MM.1S (cell line): Measurements from ENCODE around the gene MCL1.

ENCODE experiments used
- CTCF ChIP-seq: fragments of 300-600 bp; sonication (generic); IDR thresholded peaks from 2 replicates; pipeline ENCODE4 v1.5.1; 2016; ENCODE audit warnings: antibody characterized with exemption, low read length, mixed read lengths
- EZH2 ChIP-seq: fragments of 300-600 bp; sonication (generic); optimal IDR thresholded peaks from 2 replicates; pipeline ENCODE3; 2017; ENCODE audit warnings: low read depth, mild to moderate bottlenecking, antibody characterized with exemption, low read length, mixed read lengths

GRCh38 chr1:150567341-150567716, 12.1 kb downstream of the MCL1 start:
- TF ChIP-seq EZH2: no peak
- TF ChIP-seq CTCF: no peak
